ENCODE results near the gene RNF130.

DNA sequence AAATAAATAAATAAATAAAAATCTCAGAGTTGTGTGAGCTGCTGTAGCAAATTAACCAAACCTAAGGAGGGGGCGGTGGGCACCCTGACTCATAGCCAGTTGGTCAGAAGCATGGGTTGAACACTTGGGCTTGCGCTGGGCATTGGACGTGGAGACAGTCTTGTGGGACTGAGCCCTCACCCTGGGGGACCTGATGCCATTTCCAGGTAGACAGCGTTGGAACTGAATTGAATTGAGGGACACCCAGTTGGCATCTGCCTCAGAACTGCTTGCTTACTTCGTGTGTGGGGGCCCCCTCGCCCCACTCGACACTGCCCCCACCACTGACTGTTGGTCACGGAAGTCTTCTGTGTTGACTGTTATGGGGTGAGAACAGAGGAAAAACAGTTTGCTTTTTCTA is 144.9 kb downstream of the RNF130 start:
- TF ChIP-seq CTCF (CRISPR knock-in tag; IDR thresholded peaks at IDR 0.05) (no peak), GABPB1 (CRISPR knock-in tag; IDR thresholded peaks at IDR 0.05) (no peak)
